A673 (cell line): Measurements from ENCODE around the gene MZT2A. TPM values are rescaled to one million over a fixed set of nuclear protein-coding genes. Genes with fewer than 3 reads are reported as not detected.
"Not testable (repeated sequence)": the region's sequence is repeated elsewhere in the genome, so short reads cannot be mapped to it uniquely, and the experiment has no call there.

ENCODE experiments used
- Bru-seq: library from RNA; stranded (reverse); fragments of 400-500 nt; gene quantifications from one replicate; lab custom pipeline; 2021; lab: Mats Ljungman, UMichigan
- BruChase-seq, 2 experiments: library from RNA; stranded (reverse); fragments of 400-500 nt; gene quantifications; one replicate each; lab custom pipeline; 2021; lab: Mats Ljungman, UMichigan
- BruUV-seq: library from RNA; stranded (reverse); fragments of 400-500 nt; replicated peaks from 2 replicates; lab custom pipeline; 2021; lab: Mats Ljungman, UMichigan
- CTCF ChIA-PET: fragments of 300-600 bp; sonication (Branson Sonifier 250); formaldehyde crosslinking; loops from one replicate; lab custom pipeline; 2022; ENCODE audit warnings: antibody characterized with exemption; lab: Charles Lee
- POLR2A ChIA-PET: fragments of 300-600 bp; sonication (Branson Sonifier 250); formaldehyde crosslinking; loops from one replicate; lab custom pipeline; 2022; ENCODE audit warnings: antibody characterized with exemption; ENCODE audit not compliant: low non-redundant PET; lab: Charles Lee
- DNase-seq: peaks from one replicate; pipeline ENCODE4 v3.0.0-alpha.2; 2015; ENCODE audit warnings: low spot score
- H3K27ac ChIP-seq: fragments of 200-600 bp; sonication (generic); 2 replicates; pipeline ENCODE4 v1.5.1; 2016; ENCODE audit warnings: mixed run types, low read depth, mild to moderate bottlenecking, mixed read lengths, antibody characterized with exemption, low read length; ENCODE audit not compliant: poor library complexity, severe bottlenecking
- H3K27me3 ChIP-seq: fragments of 200-600 bp; sonication (generic); replicated peaks from 2 replicates; pipeline ENCODE4 v1.6.1; 2017; ENCODE audit warnings: mixed run types, low read depth, mild to moderate bottlenecking, mixed read lengths, antibody characterized with exemption, low read length; ENCODE audit not compliant: insufficient read depth, poor library complexity
- H3K36me3 ChIP-seq: fragments of 200-600 bp; sonication (generic); 2 replicates; pipeline ENCODE4 v1.6.1; 2016; ENCODE audit warnings: mixed run types, mild to moderate bottlenecking, mixed read lengths, antibody characterized with exemption, low read length; ENCODE audit not compliant: insufficient read depth, poor library complexity, severe bottlenecking
- H3K4me1 ChIP-seq: fragments of 200-600 bp; sonication (generic); 2 replicates; pipeline ENCODE4 v1.6.1; 2017; ENCODE audit warnings: mixed run types, mild to moderate bottlenecking, mixed read lengths, antibody characterized with exemption, low read length; ENCODE audit not compliant: insufficient read depth, poor library complexity, severe bottlenecking
- H3K4me3 ChIP-seq: fragments of 200-600 bp; sonication (generic); 2 replicates; pipeline ENCODE4 v1.5.1; 2016; ENCODE audit warnings: low read depth, mixed run types, mild to moderate bottlenecking, mixed read lengths, low read length; ENCODE audit not compliant: poor library complexity, severe bottlenecking
- H3K9me3 ChIP-seq: fragments of 200-600 bp; sonication (generic); 2 replicates; pipeline ENCODE4 v1.6.1; 2016; ENCODE audit warnings: mixed run types, low read depth, mild to moderate bottlenecking, mixed read lengths, antibody characterized with exemption, low read length; ENCODE audit not compliant: poor library complexity, severe bottlenecking
- EZH2 ChIP-seq: fragments of 200-600 bp; sonication (generic); IDR thresholded peaks from 2 replicates; pipeline ENCODE4 v1.6.1; 2017; ENCODE audit warnings: borderline replicate concordance, low read depth, mild to moderate bottlenecking, mixed read lengths, antibody characterized with exemption, low read length; ENCODE audit not compliant: poor library complexity, severe bottlenecking
- intact Hi-C: fragments of 100-400 bp; cut with micrococcal nuclease; formaldehyde crosslinking; loops from one replicate; pipeline ENCODE4 v1.10.0; 2022; ENCODE audit not compliant: unreplicated experiment
- long read RNA-seq: library from polyadenylated mRNA; stranded (forward); transcript quantifications from one replicate; pipeline ENCODE4 v2.0.0, GENCODE V29; 2022
- total RNA-seq: library from RNA; stranded (reverse); gene quantifications from 2 replicates; pipeline ENCODE4 v1.2.3, GENCODE V29; 2021
- TF ChIP-seq, protein P1 (sequence below): fragments of 300-800, 200-600 bp; sonication (generic); conservative IDR thresholded peaks from 2 replicates; pipeline ENCODE4 v1.5.1; 2017; ENCODE audit warnings: low read depth, mild to moderate bottlenecking, antibody characterized with exemption, low read length, moderate library complexity, mixed read lengths

The MZT2A gene, protein sequence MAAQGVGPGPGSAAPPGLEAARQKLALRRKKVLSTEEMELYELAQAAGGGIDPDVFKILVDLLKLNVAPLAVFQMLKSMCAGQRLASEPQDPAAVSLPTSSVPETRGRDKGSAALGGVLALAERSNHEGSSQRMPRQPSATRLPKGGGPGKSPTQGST
- total RNA-seq, result 126 and 149 TPM in 2 replicates
- Bru-seq, nascent RNA, result percentile 75 among the genes with signal in this experiment
- BruChase-seq, experiment 1, labeled RNA remaining after a 2-hour chase, result percentile 74 among the genes with signal in this experiment
- percentile 78 among the genes with signal in this experiment for BruChase-seq, experiment 2, labeled RNA remaining after a 6-hour chase
- long read RNA-seq, transcript MZT2A-204 (4 exons, 980 nt), result minor isoform, 6 of 129 reads
- long read RNA-seq, transcript MZT2A-201 (3 exons, 624 nt), result major isoform, 90 of 129 reads
- long read RNA-seq, partial matches to known transcripts, result 16 of 129 reads
- long read RNA-seq, other reads (novel, unspliced or antisense), result 16 of 129 reads

DNA sequence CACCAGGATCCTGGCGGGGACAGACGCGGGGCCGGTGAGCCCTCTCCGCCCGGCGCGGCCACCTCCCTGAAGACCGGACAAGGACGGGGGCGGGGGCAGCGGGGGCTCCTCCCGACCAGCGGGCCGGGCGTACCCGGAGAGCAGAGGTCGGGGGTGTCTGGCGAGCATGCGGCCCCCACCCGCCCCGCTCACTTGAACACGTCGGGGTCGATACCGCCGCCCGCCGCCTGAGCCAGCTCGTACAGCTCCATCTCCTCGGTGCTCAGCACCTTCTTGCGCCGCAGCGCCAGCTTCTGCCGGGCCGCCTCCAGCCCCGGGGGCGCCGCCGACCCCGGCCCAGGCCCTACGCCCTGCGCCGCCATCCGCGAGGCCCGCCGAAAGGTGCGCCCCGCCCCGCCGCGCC is at the start of gene MZT2A:
TSS of gene MZT2A (minus strand) at position 383 of the 403 bp plus-strand sequence. CDS start at position 362, 21 bp downstream.
- BruUV-seq, DNase-seq, H3K4me1 ChIP-seq, intact Hi-C loops, H3K27me3 ChIP-seq, H3K9me3 ChIP-seq, H3K36me3 ChIP-seq, POLR2A ChIA-PET, CTCF ChIA-PET: not testable (repeated sequence)
- Histone ChIP-seq H3K4me3 (peak within 1 kb of the TSS; percentile 98), H3K27ac (peak within 1 kb of the TSS; percentile 94)

DNA sequence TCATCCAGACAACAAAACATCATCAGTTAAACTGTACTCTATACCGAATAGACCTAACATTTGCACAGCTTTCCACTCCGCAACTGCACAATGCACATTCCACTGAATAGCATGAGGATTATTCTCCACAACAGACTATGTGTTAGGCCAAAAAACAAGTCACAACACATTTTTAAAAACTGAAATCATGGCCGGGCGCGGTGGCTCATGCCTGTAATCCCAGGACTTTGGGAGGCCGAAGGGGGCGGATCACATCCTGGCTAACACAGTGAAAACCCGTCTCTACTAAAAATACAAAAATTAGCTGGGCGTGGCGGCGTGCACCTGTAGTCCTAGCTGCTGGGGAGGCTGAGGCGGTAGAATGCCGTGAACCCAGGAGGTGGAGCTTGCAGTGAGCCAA is 46.7 kb upstream of the MZT2A start:
- CTCF ChIA-PET, DNase-seq, H3K9me3 ChIP-seq, BruUV-seq, intact Hi-C loops, H3K36me3 ChIP-seq, H3K4me1 ChIP-seq, H3K4me3 ChIP-seq, POLR2A ChIA-PET, H3K27me3 ChIP-seq, H3K27ac ChIP-seq: not testable (repeated sequence)

DNA sequence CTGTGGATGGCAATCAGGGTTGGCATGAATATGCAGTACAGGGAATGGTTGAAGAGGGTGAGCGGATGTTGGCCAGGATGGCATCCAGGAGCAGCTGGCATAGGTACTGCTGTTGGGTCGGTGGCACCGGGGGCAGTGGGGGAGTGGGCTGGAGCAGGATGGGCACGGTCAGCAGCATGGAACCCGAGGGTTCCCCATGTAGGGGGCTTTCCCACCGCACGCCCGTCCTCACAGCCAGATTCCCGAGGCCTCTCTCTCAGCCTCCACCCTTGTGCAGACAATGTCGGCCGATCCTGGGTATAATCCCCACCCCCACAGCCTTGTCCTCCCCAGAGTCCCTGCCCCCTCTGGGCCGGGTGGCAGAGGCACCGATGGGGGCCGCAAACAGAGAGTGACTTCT is 44.6 kb upstream of the MZT2A start:
- H3K4me3 ChIP-seq, H3K36me3 ChIP-seq, intact Hi-C loops, H3K4me1 ChIP-seq, DNase-seq, BruUV-seq, POLR2A ChIA-PET, H3K9me3 ChIP-seq, H3K27ac ChIP-seq, CTCF ChIA-PET, H3K27me3 ChIP-seq: not testable (repeated sequence)

DNA sequence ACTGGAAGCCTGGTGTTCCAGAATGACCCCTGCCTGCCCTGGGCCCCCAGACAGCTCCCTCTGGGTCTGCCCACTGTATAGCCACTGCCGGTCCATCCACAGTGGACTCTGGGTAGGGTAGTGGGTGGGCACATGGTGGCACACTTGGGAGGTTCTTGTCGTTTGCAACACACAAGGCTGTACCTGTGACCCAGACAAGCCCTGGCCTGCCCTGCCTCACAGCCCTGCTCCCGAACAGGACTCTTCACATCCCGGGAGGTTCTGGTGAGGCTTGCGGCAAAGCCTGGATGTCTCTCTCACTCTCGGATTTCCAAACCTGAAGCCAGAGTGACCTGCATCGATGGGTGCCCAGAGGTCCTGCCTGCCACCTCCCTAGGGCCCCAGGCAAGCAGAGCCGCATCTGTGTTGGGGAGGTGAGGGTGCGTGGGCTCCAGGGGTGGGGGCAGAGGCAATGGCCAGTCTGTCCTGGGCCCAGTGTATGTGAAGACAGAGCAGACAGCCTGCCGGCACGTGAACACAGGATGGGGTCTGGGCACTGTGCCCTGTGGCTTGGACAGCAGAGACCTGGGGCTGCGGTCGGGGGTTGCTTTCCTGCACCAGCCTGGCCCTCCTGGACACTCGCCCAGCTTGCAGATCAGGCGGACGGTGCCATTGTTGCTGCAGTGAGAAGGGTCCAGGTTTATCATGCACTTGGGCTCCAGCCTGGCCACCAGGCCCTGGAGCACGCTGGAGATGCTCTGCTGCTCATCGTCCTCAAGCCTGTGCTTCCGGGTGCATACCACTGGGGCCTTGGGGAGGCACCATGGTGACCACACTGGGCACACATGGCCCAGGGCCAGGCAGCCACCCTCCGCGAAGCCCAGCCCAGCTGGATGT is 44.0 kb upstream of the MZT2A start:
- CTCF ChIA-PET, intact Hi-C loops, BruUV-seq, H3K4me1 ChIP-seq, H3K27ac ChIP-seq, DNase-seq, H3K9me3 ChIP-seq, H3K4me3 ChIP-seq, POLR2A ChIA-PET, H3K36me3 ChIP-seq, H3K27me3 ChIP-seq: not testable (repeated sequence)

DNA sequence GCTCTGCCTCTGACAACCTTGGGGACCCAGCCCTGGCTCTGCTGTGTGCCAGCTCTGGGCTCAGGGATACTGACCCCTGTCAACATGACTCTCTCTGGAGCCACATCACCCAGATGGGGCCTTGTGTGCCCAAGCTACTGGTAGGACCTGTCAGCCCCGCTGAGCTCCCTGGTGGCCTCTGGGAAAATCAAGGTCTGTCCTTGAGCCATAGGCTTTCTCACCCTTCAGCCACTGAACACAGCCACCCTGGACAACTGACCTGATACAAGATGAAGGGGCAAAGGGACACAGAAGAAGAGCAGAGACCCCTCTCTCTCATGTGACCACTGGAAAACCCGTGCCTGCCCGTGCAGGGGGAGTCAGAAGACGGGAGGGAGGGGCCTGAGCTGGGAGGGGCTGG is 43.3 kb upstream of the MZT2A start:
- peaks cover 5% of the 10 kb centered on the region for H3K27me3 ChIP-seq
- POLR2A ChIA-PET, result no interaction called here
- intact Hi-C loops, result no loop called here
- no peak for DNase-seq
- H3K9me3 ChIP-seq, result no peaks in the 10 kb centered on the region
- no peaks in the 10 kb centered on the region for H3K36me3 ChIP-seq
- CTCF ChIA-PET, result no interaction called here
- no peak overlapping the region for H3K4me3 ChIP-seq
- no peaks in the 10 kb centered on the region for H3K4me1 ChIP-seq
- H3K27ac ChIP-seq, result no peak overlapping the region
- no peak for TF ChIP-seq EZH2
- TF ChIP-seq, protein P1, sequence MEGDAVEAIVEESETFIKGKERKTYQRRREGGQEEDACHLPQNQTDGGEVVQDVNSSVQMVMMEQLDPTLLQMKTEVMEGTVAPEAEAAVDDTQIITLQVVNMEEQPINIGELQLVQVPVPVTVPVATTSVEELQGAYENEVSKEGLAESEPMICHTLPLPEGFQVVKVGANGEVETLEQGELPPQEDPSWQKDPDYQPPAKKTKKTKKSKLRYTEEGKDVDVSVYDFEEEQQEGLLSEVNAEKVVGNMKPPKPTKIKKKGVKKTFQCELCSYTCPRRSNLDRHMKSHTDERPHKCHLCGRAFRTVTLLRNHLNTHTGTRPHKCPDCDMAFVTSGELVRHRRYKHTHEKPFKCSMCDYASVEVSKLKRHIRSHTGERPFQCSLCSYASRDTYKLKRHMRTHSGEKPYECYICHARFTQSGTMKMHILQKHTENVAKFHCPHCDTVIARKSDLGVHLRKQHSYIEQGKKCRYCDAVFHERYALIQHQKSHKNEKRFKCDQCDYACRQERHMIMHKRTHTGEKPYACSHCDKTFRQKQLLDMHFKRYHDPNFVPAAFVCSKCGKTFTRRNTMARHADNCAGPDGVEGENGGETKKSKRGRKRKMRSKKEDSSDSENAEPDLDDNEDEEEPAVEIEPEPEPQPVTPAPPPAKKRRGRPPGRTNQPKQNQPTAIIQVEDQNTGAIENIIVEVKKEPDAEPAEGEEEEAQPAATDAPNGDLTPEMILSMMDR, result no peak
- BruUV-seq, result no TSS peak

DNA sequence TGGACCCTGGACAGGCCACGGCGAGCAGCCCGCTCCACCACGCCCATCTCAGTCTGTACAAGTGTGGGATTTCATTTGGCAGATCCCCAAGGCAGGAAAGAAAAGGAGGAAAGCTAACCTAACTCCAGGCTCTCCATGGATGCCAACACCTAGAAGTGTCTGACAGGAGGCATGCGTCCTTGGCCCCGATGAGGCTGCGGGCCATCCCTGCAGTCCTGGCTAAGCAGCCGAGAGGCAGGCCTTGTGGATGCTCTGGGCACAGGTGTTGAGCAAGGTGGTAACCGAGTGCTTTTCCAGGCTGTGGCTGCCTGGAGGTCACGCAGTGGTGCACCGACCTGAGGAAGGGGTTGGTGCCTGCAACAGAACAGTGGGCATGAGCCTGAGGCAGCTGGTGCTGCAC is 42.8 kb upstream of the MZT2A start:
- H3K36me3 ChIP-seq, H3K4me1 ChIP-seq, H3K9me3 ChIP-seq, intact Hi-C loops, H3K27ac ChIP-seq, DNase-seq, CTCF ChIA-PET, H3K4me3 ChIP-seq, H3K27me3 ChIP-seq, POLR2A ChIA-PET, BruUV-seq: not testable (repeated sequence)
